HG03039 (cell line): ENCODE data around the gene PCBP4.

Source experiments
- ATAC-seq: cut with Tn5 transposase; IDR thresholded peaks from one replicate; pipeline ENCODE4 v1.9.1; 2021; ENCODE audit warnings: mild to moderate bottlenecking, moderate library complexity; ENCODE audit not compliant: unreplicated experiment

PCBP4 gene

DNA sequence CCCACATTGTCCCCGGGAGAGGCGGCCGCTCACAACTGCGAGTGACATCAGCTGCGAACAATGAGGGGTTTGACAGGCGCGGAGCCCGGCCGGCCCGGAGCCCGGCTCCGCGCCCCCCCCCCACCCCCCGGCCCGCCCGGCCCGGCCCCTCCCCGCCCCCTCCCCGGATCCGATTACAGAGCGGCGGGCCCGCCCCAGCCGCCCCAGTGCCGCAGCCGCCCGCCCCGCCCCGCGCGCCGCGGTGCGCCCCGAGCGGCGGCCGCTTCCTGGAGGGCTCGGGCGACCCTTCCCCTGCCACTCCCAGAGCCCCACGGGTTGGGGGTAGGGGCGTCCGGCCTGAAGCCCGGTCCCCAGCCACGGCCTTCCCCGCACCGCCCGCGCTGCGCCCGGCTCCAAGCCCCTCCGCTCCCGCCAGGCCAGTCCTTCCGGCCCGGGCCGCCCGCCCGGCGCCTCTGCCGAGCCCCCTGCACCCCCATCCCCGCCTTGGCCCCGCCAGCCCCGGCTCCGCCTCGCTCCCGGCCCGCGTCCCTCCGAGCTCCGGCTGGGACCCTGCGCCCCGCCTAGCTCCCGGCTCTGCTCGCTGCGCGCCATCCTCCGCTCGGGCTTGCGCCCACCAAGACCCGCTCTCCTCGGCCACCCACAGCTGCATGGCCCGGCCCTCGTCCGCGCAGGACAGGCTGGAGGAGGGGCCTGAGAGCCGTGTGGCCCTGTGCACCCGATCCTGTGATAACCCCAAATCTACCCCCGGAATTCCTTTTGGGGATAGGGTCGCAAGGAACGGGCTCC is at the start of gene PCBP4:
Gene PCBP4 (minus strand): TSS at position 71 of the 786 bp plus-strand sequence. CDS start 6,214 bp downstream, outside the sequence.
- peak; percentile 36 for ATAC-seq

DNA sequence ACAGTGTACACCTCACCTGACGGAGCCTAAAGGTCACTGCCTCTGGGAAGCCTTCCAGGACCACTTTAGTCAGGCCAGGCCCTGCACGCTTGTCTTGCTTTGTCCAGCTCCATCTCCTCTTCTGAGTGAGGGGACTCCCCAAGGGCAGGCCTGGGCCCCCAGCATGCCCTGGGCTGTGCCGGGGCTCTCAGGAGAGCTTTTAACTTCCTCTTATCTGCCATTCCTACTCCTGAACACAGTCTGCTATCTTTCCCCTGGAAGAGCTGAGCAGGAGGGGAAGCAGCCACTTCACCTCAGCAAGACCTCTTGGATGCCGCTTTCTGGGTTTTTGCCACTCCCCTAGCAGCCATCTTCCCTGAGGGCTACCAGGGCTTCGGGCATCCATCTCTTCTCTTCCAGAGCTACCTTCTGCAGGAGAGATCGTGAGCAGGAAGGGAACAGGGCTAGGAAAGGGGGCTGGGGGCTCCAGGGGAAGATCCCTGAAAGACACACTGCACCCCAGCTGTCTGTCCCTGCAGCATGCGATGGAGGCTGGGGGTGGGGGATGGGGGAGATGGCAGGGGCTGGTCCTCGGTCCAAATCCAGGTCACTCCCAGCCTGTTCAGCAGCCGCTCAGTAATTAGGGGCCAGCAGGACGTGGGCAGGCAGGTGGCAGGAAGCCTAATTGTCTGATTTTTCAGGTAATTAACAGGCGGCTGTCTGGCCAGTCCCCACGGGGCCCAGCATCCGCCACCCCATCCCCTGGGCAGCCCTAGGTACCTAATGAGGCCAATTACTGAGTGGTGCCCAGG is 48.4 kb upstream of the PCBP4 start:
- no peak for ATAC-seq

DNA sequence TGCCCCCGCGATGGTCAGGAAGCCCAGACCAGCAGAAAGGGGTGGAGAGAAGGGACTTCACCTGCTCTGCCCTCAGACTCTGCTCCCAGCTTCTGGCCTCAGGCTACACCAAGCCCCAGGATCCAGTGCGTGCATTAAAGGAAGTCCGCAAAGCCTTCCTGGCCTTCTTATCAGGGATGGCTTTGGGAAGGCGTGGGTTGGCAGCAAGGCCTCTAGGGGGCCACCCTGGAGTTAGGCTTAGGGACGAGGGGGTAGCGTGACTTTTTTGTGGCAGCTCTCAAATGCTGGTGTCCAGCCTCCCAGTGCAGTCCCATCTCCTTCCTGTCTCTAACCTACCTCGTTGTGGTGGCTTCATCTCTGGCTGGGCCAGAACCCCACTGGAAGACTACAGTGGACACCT is 47.4 kb upstream of the PCBP4 start:
- no peak for ATAC-seq

DNA sequence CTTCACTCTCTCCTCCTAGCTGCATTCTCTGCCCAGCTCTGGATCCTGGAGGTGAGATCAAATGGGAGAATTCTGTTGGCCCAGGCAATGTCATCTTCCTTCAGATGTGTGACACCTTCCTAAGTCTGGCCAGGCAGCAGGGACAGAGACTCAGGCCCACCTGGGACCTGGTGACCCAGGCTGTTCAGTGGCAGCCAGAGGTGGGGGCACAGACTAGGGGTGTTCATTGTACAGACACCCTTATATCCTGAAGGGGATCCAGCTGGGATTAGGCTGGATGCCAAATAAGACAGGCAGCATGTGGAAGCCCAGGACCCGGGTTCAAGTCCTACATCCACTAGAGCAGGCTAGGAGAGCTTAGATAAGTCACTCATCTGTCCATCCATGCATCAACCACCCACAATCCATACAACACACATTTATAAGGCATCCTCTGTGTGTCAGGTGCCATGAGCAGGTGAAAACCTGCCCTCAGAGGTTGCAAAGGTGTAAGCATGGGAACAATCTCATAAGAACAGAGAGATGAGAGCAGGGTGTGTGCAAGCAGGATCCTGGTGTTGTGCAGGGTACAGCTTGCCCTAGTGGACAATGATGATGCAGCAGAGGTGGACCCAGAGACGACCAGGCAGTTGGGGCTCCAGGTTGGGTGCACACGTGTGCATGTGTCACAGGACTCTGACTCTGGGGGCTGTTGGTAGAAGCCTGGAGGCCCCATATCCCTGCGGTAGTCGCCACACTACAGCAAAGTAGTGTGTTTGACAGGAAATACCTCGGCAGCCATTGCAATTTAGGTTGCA is 46.7 kb upstream of the PCBP4 start:
- ATAC-seq = no peak

DNA sequence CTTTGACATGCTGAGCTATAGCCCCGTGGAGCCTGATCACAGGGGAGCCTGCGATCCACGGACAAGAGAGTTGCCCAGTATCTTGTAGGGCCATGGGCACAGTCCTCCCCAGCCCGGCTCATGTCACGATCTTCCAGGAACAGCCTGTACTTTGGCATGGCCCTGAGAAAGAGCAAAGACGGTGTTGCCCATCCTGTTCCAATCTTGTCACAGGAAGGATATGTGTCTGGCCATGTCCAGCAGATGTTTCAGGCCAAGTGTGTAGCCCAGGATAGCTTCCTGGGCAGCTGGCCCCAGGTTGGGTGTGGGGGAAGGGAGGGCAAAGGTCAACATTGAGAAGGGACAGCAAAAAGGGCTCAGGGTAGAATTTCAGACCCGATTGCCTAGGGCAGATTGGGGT is 45.4 kb upstream of the PCBP4 start:
- no peak for ATAC-seq

DNA sequence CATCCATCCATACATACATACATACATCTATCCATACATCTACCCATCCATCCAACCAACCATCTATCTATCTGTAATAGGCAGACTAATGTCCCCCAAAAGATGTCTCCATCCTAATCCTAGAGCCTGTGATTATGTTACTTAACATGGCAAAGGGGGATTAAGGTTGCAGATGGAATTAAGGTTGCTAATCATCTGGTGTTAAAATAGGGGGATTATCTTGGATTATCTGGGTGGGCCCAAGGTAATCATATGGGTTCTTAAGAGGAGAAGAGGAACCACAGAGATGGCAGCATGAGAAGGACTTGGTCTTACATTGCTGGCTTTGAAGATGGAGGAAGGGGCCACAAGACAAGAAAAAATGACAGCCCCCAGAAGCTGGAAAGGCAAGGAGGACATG is 43.2 kb upstream of the PCBP4 start:
- ATAC-seq = no peak

DNA sequence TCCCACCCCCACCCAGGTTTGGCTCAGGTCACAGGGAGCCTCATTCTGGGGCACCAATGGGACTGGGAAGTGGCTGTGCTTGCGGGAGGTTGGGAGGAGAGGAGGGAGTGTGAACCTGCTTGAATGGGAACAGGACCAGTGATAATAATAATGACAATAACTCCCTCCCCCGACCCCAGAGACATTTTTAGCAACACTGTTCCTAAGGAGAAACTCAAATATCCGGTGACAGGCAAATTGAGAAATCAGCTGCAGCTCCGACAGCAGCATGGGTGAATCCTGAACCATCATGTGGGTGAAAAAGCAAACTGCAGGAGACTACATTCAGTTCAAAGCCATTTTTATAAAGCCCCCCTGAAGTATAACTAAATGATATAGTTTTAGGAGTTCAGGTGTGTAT is 40.0 kb upstream of the PCBP4 start:
- no peak for ATAC-seq

DNA sequence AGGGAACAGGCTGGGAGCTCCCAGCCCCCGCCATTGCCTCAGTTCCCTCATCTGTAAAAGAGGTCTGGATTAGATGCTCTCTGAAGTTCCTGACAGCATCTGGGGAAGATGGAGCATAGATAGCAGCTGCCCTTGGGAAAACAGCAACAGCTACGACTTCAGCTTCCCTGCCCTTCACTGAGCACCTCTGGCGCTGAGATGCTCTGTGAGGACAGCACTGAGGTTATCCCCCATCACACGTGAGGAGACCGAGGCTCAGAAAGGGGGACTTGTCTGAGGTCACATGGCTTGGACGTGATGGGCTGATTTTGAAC is 39.5 kb upstream of the PCBP4 start:
- no peak for ATAC-seq

DNA sequence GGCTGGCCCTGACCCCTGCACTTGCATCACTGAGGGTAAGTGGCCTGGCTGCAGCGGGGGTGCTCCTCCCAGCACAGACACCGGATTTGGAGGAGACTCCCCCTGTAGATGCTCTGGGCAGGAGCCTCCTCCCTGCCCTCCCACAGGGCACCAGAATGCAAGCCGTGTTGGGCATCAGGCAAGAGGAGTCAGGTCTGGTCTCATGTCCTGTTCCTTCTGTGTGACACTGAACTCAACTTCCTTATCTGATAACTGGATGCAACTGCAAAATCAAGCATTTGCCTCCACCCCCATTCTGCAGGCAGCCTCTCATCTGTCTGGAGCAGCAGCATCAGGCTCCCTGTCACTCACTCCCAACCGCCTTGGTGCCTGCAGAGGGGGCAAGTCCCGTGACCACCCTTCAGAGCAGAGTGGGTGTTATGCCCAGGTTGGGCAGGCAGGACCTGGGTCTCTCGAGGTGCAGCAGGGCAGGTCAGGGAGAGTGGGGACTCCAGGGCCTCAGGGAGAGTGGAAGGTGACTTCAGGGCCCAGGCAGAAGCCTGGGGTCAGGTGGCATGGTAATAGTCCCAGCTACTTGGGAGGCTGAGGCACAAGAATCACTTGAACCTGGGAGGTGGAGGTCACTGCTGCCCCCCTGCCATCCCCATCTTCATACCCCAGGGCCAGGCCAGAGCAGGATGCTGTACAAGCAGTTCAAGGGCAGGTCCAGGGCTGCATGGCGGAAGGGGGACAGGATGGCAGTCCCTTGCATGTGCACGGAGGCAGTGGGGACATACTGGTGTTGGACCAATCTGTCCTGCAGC is 39.0 kb upstream of the PCBP4 start:
- ATAC-seq = no peak

DNA sequence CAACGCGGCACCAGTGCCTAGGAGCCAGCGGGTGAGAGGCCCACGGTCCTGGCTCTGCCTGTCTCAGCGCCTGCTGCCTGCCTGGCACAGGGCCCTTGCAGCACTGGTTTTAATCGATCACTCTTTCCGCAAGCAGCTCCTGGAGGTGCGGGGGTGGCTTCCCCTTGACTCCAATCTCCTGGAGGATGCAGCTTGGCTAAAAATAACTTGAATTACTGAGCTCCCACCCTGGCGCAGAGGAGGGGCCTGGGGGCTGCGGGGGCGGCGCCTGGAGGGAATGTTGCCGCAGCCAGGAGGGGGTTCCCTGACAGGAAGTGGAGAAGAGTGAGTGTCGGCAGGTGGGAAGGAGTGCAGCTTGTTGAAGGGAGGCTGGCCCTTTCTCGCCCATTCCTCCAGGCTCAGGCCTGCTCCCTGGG is 38.3 kb upstream of the PCBP4 start:
- no peak for ATAC-seq

DNA sequence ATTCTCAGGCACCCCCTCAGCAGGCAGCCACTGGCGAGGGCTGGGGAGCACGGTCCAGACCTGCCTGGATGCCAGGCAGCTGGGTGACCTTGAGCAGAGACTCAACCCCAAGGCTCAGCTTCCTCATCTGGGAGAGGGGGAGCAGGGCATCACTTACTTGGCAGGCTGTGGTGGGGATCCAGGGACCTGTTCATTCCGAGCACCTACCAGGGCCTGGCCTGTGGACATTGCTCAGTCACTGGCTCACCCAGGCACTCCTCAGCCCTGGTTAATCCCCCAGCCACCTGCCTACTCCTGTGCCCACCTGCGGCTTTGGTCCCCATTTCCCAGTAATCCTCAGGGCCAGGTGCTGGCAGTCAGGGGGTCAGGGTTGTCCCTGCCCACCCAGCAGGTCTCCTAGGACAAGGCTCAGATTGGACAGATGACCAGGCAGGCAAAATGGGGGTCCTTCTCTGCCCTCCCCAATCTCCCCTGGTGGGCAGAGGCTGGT is 37.7 kb upstream of the PCBP4 start:
- ATAC-seq = no peak

DNA sequence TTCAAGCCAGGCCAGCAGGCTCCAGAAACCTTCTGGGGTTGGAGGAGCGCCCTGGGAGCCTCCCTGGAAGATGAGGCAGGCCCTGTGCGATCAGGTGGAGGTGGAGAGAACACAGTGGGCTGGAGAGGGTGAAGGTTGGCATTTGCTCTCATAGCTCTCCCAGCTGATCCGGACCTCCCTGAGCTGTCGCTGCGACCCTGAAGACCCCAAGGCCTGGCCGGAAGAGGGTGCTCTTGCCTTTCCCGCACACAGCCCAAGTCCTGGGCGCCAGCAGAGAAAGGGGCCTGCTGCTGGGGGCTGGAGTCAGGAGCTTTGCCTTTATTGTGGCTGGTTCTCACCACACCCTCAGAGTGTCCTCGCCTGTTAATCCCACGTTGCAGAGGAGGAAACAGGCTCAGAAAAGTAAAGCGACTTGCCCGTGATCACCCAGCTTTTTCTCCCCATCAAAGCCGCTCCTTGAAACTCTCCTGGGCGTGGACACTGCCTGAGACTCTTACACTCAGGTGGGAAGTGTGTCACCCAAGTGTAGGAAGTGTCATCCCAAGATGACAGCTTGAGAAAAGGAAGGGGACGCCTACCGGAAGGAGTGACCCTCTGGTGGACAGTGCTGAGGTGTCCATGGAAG is 37.0 kb upstream of the PCBP4 start:
- ATAC-seq = no peak

DNA sequence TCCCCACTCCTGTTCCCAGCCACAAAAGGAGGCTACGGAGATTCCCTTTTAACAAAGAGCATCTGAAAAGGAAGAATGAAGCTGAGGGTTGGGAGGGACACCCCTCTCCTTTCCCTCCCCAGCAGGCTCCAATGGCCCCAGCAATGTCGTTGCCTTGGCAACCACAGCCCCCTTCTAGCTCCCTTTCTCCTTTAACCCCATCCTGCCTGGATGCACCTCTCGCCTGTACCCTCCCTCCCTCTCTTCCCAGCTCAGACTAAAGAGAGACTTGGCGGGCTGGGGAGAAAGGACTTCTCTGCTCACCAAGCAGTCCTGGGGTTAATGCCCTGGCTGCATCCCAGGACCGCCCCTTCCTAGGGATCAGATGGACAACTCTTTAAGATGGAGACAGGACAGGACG is 35.5 kb upstream of the PCBP4 start:
- no peak for ATAC-seq

DNA sequence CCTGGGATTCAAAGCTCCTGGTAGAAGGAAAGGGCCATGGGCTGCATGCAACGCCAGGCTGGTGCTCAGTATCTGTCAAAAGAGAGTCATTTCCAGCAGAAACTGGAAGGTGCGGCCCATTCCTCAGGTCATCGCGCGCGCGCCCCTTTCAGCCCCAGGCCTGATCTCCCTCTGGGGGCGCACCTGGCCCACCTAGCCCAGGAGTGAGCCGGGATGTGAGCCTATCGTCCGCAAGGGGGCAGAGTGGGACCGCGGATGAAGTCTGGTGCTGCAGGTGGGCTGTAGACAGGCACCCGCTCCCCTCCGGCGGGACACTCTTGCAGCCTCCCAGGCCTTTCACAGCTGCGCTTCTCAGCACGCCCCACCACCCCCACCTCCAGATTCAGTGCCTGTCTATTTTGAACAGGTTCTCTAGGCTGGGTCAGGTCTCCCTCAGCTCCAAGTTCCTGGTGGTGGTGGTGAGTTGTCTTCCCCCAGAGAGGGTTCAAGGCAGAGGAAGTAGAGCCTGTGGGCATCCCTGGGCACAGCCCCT is 34.3 kb upstream of the PCBP4 start:
- ATAC-seq = no peak

DNA sequence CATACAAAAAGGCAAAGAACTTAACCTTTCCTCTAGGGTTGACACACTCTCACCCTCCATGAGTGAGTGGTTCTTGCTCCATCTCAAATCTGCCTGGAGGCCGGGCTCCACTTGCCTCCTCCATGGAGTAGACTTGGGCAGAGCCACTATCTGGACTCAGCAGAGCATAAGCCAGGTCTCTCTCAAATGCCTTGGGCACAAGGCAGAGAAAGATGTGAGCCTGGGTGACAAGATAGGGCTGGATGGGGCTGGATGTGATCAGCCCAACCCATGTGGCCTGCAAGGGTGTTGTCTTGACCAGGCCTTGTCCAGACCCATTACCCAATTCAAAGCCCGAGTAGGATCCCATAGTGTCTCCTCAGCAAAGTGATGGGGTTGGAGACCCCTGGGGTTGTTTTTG is 32.6 kb upstream of the PCBP4 start:
- no peak for ATAC-seq

DNA sequence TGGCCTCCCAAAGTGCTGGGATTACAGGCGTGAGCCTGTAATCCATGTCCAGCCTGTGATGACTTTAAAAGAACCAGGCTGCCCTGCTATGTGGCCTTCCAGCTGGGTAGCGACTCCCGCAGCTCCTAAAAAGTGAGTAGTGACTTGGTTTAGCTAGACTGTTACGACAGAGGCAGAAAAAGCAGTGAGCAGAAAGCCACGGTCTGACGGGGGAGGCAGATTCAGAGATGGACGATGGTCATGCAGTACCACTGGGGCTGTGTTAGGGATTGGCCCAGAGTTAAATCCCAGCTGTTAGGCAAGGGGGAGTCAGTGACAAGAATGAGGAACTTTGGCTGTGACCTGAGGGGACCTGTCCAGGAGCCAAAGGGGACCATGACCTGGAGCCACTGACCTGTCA is 31.5 kb upstream of the PCBP4 start:
- ATAC-seq = no peak

DNA sequence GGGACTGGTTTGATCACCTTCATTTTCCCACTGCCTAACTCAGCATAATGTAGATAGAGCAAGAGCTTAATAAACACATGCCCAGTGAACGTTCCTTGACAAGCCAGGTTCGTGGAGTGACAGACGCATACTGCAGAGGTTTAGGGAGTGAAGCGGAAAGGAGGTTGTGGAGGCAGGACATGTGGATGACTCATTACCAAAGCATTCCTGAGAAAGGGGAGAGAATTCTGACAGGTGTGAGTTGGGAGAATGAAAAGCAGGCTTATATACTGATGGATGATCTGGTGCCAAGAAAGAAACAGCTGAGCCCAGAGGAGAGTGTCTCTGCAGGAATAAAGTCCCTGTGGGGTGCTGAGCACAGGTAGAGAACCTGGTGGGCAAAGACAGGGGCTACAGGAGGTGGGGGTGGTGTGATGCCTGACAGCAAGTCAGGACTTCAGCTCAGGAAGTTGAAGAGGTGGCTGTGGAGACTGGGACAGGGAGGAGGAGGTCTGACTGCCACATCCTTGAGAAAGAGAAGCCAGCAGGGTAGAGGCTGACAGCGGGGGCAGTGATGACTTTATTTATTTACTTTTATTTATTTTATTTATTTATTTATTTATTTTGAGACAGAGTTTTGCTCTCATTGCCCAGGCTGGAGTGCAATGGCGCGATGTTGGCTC is 30.8 kb upstream of the PCBP4 start:
- ATAC-seq = no peak

DNA sequence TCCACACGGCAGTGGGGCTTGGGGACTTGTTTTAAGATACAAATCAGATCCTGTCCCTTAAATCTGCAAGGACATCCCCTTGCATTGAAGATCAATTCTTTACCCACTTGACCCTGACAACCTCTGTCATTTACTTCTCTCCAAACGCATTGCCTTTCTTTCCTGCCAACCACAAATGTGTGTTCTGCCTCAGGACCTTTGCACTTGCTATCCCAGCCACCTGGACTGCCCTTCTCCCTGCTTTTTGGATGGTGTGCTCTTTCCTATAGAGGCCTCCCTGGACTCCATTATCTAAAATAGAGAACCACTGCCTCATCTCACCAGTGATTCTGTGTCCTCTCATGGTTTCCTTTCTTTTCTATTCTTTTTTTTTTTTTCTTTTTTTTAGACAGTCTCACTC is 29.9 kb upstream of the PCBP4 start:
- no peak for ATAC-seq

DNA sequence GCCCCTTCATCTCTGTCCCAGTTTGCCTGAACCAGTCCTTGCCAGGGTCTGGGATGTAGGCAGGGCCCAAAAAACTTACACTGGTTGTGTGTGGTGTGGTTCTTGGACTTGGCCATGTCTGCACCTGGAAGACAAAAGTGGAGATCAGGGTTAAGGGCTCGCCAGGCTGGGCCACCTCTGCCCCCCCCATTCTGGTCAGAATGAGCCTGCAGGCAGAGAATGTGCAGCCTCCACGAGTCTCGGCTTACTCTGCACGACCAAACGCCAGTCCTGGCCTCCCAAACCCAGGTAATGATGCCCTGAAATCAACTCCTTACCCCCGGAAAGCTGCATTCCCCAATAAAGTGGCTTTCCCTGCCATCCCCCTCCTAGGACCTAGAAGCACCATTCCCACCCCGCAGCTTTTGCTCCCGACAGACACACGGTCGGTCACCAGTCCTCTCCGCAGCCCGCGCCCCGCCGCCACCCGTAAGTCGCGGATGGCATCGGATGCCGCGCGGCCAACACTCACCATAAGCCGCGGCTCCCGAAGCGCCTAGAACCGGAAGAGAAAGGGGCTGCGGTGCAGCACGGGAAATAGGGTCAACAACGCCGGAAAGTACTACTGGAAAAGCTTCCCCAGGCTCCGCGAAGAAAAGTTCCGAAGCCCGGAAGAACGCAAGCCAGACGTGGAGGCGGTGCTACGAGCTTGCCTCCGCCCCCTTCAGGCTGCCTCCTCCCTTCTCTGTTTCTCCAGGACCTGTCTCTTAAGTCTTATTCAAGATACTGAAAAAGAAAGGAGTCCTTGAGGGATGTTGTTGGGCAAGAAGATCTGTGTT is 28.3 kb upstream of the PCBP4 start, which contains the start of gene RPL29:
Gene RPL29 (minus strand): TSS at position 550 of the 818 bp plus-strand sequence. CDS start 434 bp downstream, at position 116.
- ATAC-seq = peak; percentile 86
